ENCODE measurements around the gene MTMR1. TPM values are rescaled to one million over a fixed set of nuclear protein-coding genes. Genes with fewer than 3 reads are reported as not detected.

The MTMR1 gene
- polyA plus RNA-seq, 3 donors from 2014 or later = 13.9 to 21.3 (median 15.3) TPM

- H3K27ac Mint-ChIP-seq = no peak overlapping the region
- peak; percentile 44 to 56 (median 48) for DNase-seq
- H3K27me3 Mint-ChIP-seq (ENCODE audit: low read depth in 3 of 3) = peaks cover 2 to 11% (median 3%) of the 10 kb centered on the region in 3 donors
- H3K4me3 Mint-ChIP-seq = no peak overlapping the region
- no peaks in the 10 kb centered on the region for H3K36me3 Mint-ChIP-seq
- no peaks in the 10 kb centered on the region for H3K4me1 Mint-ChIP-seq
- no peaks in the 10 kb centered on the region for H3K9me3 Mint-ChIP-seq
Observed at GRCh38 chrX:150683536-150684146, 9.6 kb upstream of the MTMR1 start.

GRCh38 chrX:150688911-150689451 lies 4.2 kb upstream of the MTMR1 start:
- Mint-ChIP-seq H3K36me3 (no peaks in the 10 kb centered on the region), H3K4me1 (peaks cover 17 to 19% of the 10 kb centered on the region in 2 donors), H3K9me3 (no peaks in the 10 kb centered on the region), H3K27me3 (ENCODE audit: low read depth in 3 of 3) (peaks cover 1 to 6% (median 3%) of the 10 kb centered on the region in 3 donors), H3K27ac (no peak overlapping the region), H3K4me3 (no peak overlapping the region)
- DNase-seq = no peak

GRCh38 chrX:150690126-150690525 lies 3.1 kb upstream of the MTMR1 start:
- Mint-ChIP-seq H3K27ac (no peak overlapping the region), H3K36me3 (no peaks in the 10 kb centered on the region), H3K27me3 (ENCODE audit: low read depth in 3 of 3) (peaks cover 2 to 9% (median 5%) of the 10 kb centered on the region in 3 donors), H3K4me3 (no peak overlapping the region), H3K9me3 (no peaks in the 10 kb centered on the region), H3K4me1 (peaks cover 26 to 31% of the 10 kb centered on the region in 2 donors)
- DNase-seq = no peak

GRCh38 chrX:150692296-150692695 lies 900 bp upstream of the MTMR1 start:
- Mint-ChIP-seq H3K27me3 (ENCODE audit: low read depth in 3 of 3) (peaks cover 2 to 8% (median 5%) of the 10 kb centered on the region in 3 donors), H3K4me1 (peaks cover 47 to 53% of the 10 kb centered on the region in 2 donors), H3K9me3 (no peaks in the 10 kb centered on the region), H3K36me3 (no peaks in the 10 kb centered on the region), H3K4me3 (peak overlapping the region; percentile 77 to 89 (median 85)), H3K27ac (peak overlapping the region; percentile 58 to 93 (median 86))
- no peak for DNase-seq

- peak; percentile 64 to 66 (median 64) for DNase-seq
- Mint-ChIP-seq H3K4me1 (peaks cover 53 to 58% of the 10 kb centered on the region in 2 donors), H3K36me3 (no peaks in the 10 kb centered on the region), H3K27ac (peak overlapping the region; percentile 89 to 98 (median 97)), H3K9me3 (no peaks in the 10 kb centered on the region), H3K27me3 (ENCODE audit: low read depth in 3 of 3) (peaks cover 2 to 8% (median 5%) of the 10 kb centered on the region in 3 donors), H3K4me3 (peak overlapping the region; percentile 90 to 95 (median 92))
Observed at GRCh38 chrX:150693725-150694574, 754 bp downstream of the MTMR1 start.

- no peaks in the 10 kb centered on the region for H3K36me3 Mint-ChIP-seq
- DNase-seq = peak in 1 of 3 donors; percentile 5
- H3K27me3 Mint-ChIP-seq (ENCODE audit: low read depth in 3 of 3) = peaks cover 2 to 8% (median 5%) of the 10 kb centered on the region in 3 donors
- peaks cover 53 to 58% of the 10 kb centered on the region in 2 donors for H3K4me1 Mint-ChIP-seq
- no peaks in the 10 kb centered on the region for H3K9me3 Mint-ChIP-seq
- H3K4me3 Mint-ChIP-seq = peak overlapping the region; percentile 56 to 95 (median 90)
- H3K27ac Mint-ChIP-seq = peak overlapping the region; percentile 60 to 97 (median 93)
Observed at GRCh38 chrX:150694738-150695410, 1.7 kb downstream of the MTMR1 start.

GRCh38 chrX:150696331-150696730 lies 3.1 kb downstream of the MTMR1 start:
- Mint-ChIP-seq H3K4me1 (peaks cover 54 to 55% of the 10 kb centered on the region in 2 donors), H3K4me3 (peak overlapping the region; percentile 0 to 90 (median 66)), H3K27ac (peak overlapping the region; percentile 51 to 97 (median 85)), H3K36me3 (no peaks in the 10 kb centered on the region), H3K27me3 (ENCODE audit: low read depth in 3 of 3) (peaks cover 2 to 8% (median 5%) of the 10 kb centered on the region in 3 donors), H3K9me3 (no peaks in the 10 kb centered on the region)
- peak in 1 of 3 donors; percentile 7 for DNase-seq

GRCh38 chrX:150696866-150697265 lies 3.7 kb downstream of the MTMR1 start:
- peaks cover 2 to 8% (median 5%) of the 10 kb centered on the region in 3 donors for H3K27me3 Mint-ChIP-seq (ENCODE audit: low read depth in 3 of 3)
- peaks cover 48 to 50% of the 10 kb centered on the region in 2 donors for H3K4me1 Mint-ChIP-seq
- no peaks in the 10 kb centered on the region for H3K9me3 Mint-ChIP-seq
- H3K36me3 Mint-ChIP-seq = no peaks in the 10 kb centered on the region
- H3K4me3 Mint-ChIP-seq = peak overlapping the region in 4 of 5 donors; percentile 13 to 67 (median 48)
- peak overlapping the region; percentile 15 to 89 (median 62) for H3K27ac Mint-ChIP-seq
- no peak for DNase-seq

GRCh38 chrX:150697641-150698040 lies 4.4 kb downstream of the MTMR1 start:
- Mint-ChIP-seq H3K4me3 (peak overlapping the region in 3 of 5 donors; percentile 12 to 67 (median 65)), H3K27me3 (ENCODE audit: low read depth in 3 of 3) (peaks cover 2 to 8% (median 5%) of the 10 kb centered on the region in 3 donors), H3K9me3 (no peaks in the 10 kb centered on the region), H3K36me3 (no peaks in the 10 kb centered on the region), H3K4me1 (peaks cover 41 to 42% of the 10 kb centered on the region in 2 donors), H3K27ac (peak overlapping the region; percentile 25 to 89 (median 77))
- DNase-seq = no peak

- H3K9me3 Mint-ChIP-seq = no peaks in the 10 kb centered on the region
- DNase-seq = no peak
- H3K4me3 Mint-ChIP-seq = no peak overlapping the region
- no peak overlapping the region for H3K27ac Mint-ChIP-seq
- H3K36me3 Mint-ChIP-seq = no peaks in the 10 kb centered on the region
- H3K27me3 Mint-ChIP-seq (ENCODE audit: low read depth in 3 of 3) = peaks cover 1 to 5% (median 2%) of the 10 kb centered on the region in 3 donors
- H3K4me1 Mint-ChIP-seq = peaks cover 38 to 39% of the 10 kb centered on the region in 2 donors
Observed at GRCh38 chrX:150698981-150699380, 5.8 kb downstream of the MTMR1 start.

- H3K4me3 Mint-ChIP-seq = no peak overlapping the region
Observed at GRCh38 chrX:150700107-150700506, 6.9 kb downstream of the MTMR1 start.

GRCh38 chrX:150701377-150701776 lies 8.2 kb downstream of the MTMR1 start:
- H3K9me3 Mint-ChIP-seq = no peaks in the 10 kb centered on the region
- DNase-seq = no peak
- H3K4me1 Mint-ChIP-seq = peaks cover 15 to 18% of the 10 kb centered on the region in 2 donors
- no peak overlapping the region for H3K4me3 Mint-ChIP-seq
- peaks cover 0 to 4% (median 0%) of the 10 kb centered on the region in 3 donors for H3K27me3 Mint-ChIP-seq (ENCODE audit: low read depth in 3 of 3)
- H3K27ac Mint-ChIP-seq = no peak overlapping the region
- H3K36me3 Mint-ChIP-seq = peaks cover 4 to 11% (median 9%) of the 10 kb centered on the region in 3 donors

More at GRCh38 chrX:150700107-150700506, 6.9 kb downstream of the MTMR1 start:
- H3K4me1 Mint-ChIP-seq = peaks cover 27 to 29% of the 10 kb centered on the region in 2 donors
- H3K27ac Mint-ChIP-seq = no peak overlapping the region
- no peaks in the 10 kb centered on the region for H3K9me3 Mint-ChIP-seq
- peaks cover 2 to 6% (median 6%) of the 10 kb centered on the region in 3 donors for H3K36me3 Mint-ChIP-seq
- DNase-seq = no peak
- peaks cover 0 to 4% (median 0%) of the 10 kb centered on the region in 3 donors for H3K27me3 Mint-ChIP-seq (ENCODE audit: low read depth in 3 of 3)
